ENCODE data around the gene IGFBPL1. TPM values are rescaled to one million over a fixed set of nuclear protein-coding genes. Genes with fewer than 3 reads are reported as not detected.

IGFBPL1 gene
- total RNA-seq, 1 experiment from 2014 or later, result 13.7 TPM

- Histone ChIP-seq H3K27me3 (ENCODE audit: control insufficient read depth, insufficient read depth, low read length) (no peaks in the 10 kb centered on the region), H3K4me3 (ENCODE audit: low read depth in 2 of 2, low read length in 2 of 2) (no peak overlapping the region), H3K9me3 (ENCODE audit: control insufficient read depth, insufficient read depth, low read depth, low read length) (no peaks in the 10 kb centered on the region), H3K36me3 (ENCODE audit: control insufficient read depth, insufficient read depth, low read length) (no peaks in the 10 kb centered on the region), H3K27ac (ENCODE audit: low read length) (no peak overlapping the region), H3K4me1 (ENCODE audit: control insufficient read depth, insufficient read depth, low read length) (no peaks in the 10 kb centered on the region)
- ChIA-PET CTCF (no interaction called here), POLR2A (no interaction called here)
- ATAC-seq, result no peak
- intact Hi-C loops (cut with micrococcal nuclease; ENCODE audit: unreplicated experiment), result no loop called here
- in situ Hi-C loops (cut with HindIII; ENCODE audit: low pct_unique_long_range_greater_than_20kb, low sequenced_read_pairs), result no loop called here
- no TSS peak for BruUV-seq (replicated peaks)
- no peak for DNase-seq (ENCODE audit: low read depth, low spot score)
- TF ChIP-seq TCF7L2 (IDR thresholded peaks at IDR 0.05; ENCODE audit: low read depth, low read length) (no peak), REST (IDR thresholded peaks at IDR 0.05; ENCODE audit: insufficient read depth in 1 of 2, low read depth in 2 of 2, low read length in 1 of 2) (no peak), CTCF (IDR thresholded peaks at IDR 0.05) (no peak), POLR2AphosphoS5 (IDR thresholded peaks at IDR 0.05; ENCODE audit: low read depth, low read length) (no peak), SIN3A (IDR thresholded peaks at IDR 0.05; ENCODE audit: borderline replicate concordance, insufficient read depth, low read depth, low read length) (no peak)
Measured at GRCh38 chr9:38416461-38416860, 7.8 kb downstream of the IGFBPL1 start.

DNA sequence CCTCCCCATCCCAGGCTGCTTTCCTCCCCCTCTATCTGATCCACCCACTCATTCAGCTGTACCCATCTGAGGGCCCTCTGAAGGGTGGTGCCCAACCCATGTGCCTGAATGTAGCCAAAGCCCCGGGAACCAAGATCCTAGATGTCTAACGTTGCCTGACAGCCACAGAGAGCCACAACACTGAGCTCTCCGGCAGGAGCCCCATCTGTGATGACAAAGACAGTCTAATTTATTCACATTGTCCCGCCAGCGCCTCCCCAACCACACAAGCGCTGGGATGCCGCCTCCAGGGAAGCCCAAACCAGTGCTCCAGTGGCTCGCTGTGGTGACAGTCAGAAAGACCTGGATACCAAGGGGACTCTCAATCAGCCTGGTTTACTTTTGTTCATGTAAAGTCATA, 8.4 kb downstream of the IGFBPL1 start:
- Histone ChIP-seq H3K4me3 (ENCODE audit: low read depth in 2 of 2, low read length in 2 of 2) (no peak overlapping the region), H3K4me1 (ENCODE audit: control insufficient read depth, insufficient read depth, low read length) (no peaks in the 10 kb centered on the region), H3K36me3 (ENCODE audit: control insufficient read depth, insufficient read depth, low read length) (no peaks in the 10 kb centered on the region), H3K27me3 (ENCODE audit: control insufficient read depth, insufficient read depth, low read length) (no peaks in the 10 kb centered on the region), H3K9me3 (ENCODE audit: control insufficient read depth, insufficient read depth, low read depth, low read length) (no peaks in the 10 kb centered on the region), H3K27ac (ENCODE audit: low read length) (no peak overlapping the region)
- in situ Hi-C loops (cut with HindIII; ENCODE audit: low pct_unique_long_range_greater_than_20kb, low sequenced_read_pairs) (no loop called here), intact Hi-C loops (cut with micrococcal nuclease; ENCODE audit: unreplicated experiment) (no loop called here)
- no peak for TF ChIP-seq POLR2AphosphoS5 (IDR thresholded peaks at IDR 0.05; ENCODE audit: low read depth, low read length)
- no peak for TF ChIP-seq TCF7L2 (IDR thresholded peaks at IDR 0.05; ENCODE audit: low read depth, low read length)
- no peak for TF ChIP-seq SIN3A (IDR thresholded peaks at IDR 0.05; ENCODE audit: borderline replicate concordance, insufficient read depth, low read depth, low read length)
- no peak for TF ChIP-seq CTCF (IDR thresholded peaks at IDR 0.05)
- POLR2A ChIA-PET, result no interaction called here
- no peak for DNase-seq (ENCODE audit: low read depth, low spot score)
- no TSS peak for BruUV-seq (replicated peaks)
- no peak for ATAC-seq
- CTCF ChIA-PET, result no interaction called here

Data from Panc1 (cell line).